Keratinocyte (primary cell): ENCODE results near the gene TUBB4A. TPM values are rescaled to one million over a fixed set of nuclear protein-coding genes. Genes with fewer than 3 reads are reported as not detected.
"Not testable (repeated sequence)": the region's sequence is repeated elsewhere in the genome, so short reads cannot be mapped to it uniquely, and the experiment has no call there.

Experiments
- DNase-seq: peaks from one replicate; pipeline ENCODE4 v3.0.0-alpha.2; 2011; ENCODE audit warnings: low read depth, missing footprints, low spot score
- FAIRE-seq: peaks from 2 replicates; lab custom pipeline; 2011; peaks lifted over from hg19 to GRCh38; lab: Jason Lieb, UNC
- H2AFZ ChIP-seq: 2 replicates; pipeline ENCODE4 v1.6.0; 2012; ENCODE audit warnings: low read length, control low read depth, inconsistent platforms; ENCODE audit not compliant: control insufficient read depth
- H3K27ac ChIP-seq: 2 replicates; pipeline ENCODE4 v1.5.1; 2011; ENCODE audit warnings: low read length; ENCODE audit not compliant: control insufficient read depth, insufficient read depth
- H3K27me3 ChIP-seq: 3 replicates; pipeline ENCODE4 v1.6.0; 2011; ENCODE audit warnings: low read length; ENCODE audit not compliant: control insufficient read depth, insufficient read depth; ENCODE audit errors: extremely low read depth
- H3K36me3 ChIP-seq, 2 experiments: 2 replicates in 1 of 2; 3 replicates in 1 of 2; pipeline ENCODE4 v1.5.1; 2011; ENCODE audit warnings: low read length in 2 of 2, mild to moderate bottlenecking in 1 of 2; ENCODE audit not compliant: control insufficient read depth in 2 of 2, insufficient read depth in 2 of 2; ENCODE audit errors: extremely low read depth in 1 of 2
- H3K4me1 ChIP-seq: 3 replicates; pipeline ENCODE4 v1.5.1; 2011; ENCODE audit warnings: low read length; ENCODE audit not compliant: control insufficient read depth, insufficient read depth; ENCODE audit errors: extremely low read depth
- H3K4me2 ChIP-seq: 3 replicates; pipeline ENCODE4 v1.6.0; 2011; ENCODE audit warnings: low read depth, low read length; ENCODE audit not compliant: control insufficient read depth, insufficient read depth; ENCODE audit errors: extremely low read depth
- H3K4me3 ChIP-seq, 3 experiments: fragments of 200-600 bp in 1 of 3; sonication (generic) in 1 of 3; 2 replicates in 2 of 3; 3 replicates in 1 of 3; pipeline ENCODE4 v1.5.1; 2011 to 2016; ENCODE audit warnings: low read length in 3 of 3, mild to moderate bottlenecking in 3 of 3, control low read depth in 2 of 3, inconsistent platforms in 1 of 3, low read depth in 1 of 3, mixed read lengths in 1 of 3, mixed run types in 1 of 3, moderate library complexity in 1 of 3; ENCODE audit not compliant: control insufficient read depth in 2 of 3, insufficient read depth in 2 of 3; ENCODE audit errors: extremely low read depth in 1 of 3
- H3K79me2 ChIP-seq: 2 replicates; pipeline ENCODE4 v1.6.0; 2012; ENCODE audit warnings: low read length; ENCODE audit not compliant: control insufficient read depth, insufficient read depth
- H3K9ac ChIP-seq: 3 replicates; pipeline ENCODE4 v1.6.0; 2011; ENCODE audit warnings: low read length; ENCODE audit not compliant: control insufficient read depth, insufficient read depth; ENCODE audit errors: extremely low read depth
- H3K9me1 ChIP-seq: 3 replicates; pipeline ENCODE4 v1.6.0; 2011; ENCODE audit warnings: low read length; ENCODE audit not compliant: control insufficient read depth, insufficient read depth; ENCODE audit errors: extremely low read depth
- H3K9me3 ChIP-seq: 2 replicates; pipeline ENCODE4 v1.5.1; 2012; ENCODE audit warnings: low read depth, low read length; ENCODE audit not compliant: control insufficient read depth
- H4K20me1 ChIP-seq: 3 replicates; pipeline ENCODE4 v1.6.0; 2011; ENCODE audit warnings: low read length; ENCODE audit not compliant: control insufficient read depth, insufficient read depth; ENCODE audit errors: extremely low read depth
- CTCF ChIP-seq, 3 experiments: IDR thresholded peaks in 1 of 3; conservative IDR thresholded peaks in 1 of 3; optimal IDR thresholded peaks in 1 of 3; 2 replicates in 2 of 3; 3 replicates in 1 of 3; pipeline versions ENCODE3 to v1.5.1; 2011; ENCODE audit warnings: low read length in 3 of 3, mild to moderate bottlenecking in 3 of 3, moderate library complexity in 2 of 3, control low read depth in 1 of 3, inconsistent platforms in 1 of 3; ENCODE audit not compliant: insufficient read depth in 2 of 3; ENCODE audit errors: extremely low read depth in 1 of 3
- EZH2 ChIP-seq: IDR thresholded peaks from one replicate; pipeline ENCODE4 v1.6.1; 2012; ENCODE audit warnings: inconsistent platforms, mild to moderate bottlenecking, low read length, moderate library complexity
- dilution Hi-C: fragments of 300-500 bp; cut with MboI; formaldehyde crosslinking; loops from one replicate; pipeline ENCODE4 v1.7.0; 2020; ENCODE audit warnings: low sequenced_read_pairs; ENCODE audit not compliant: extremely low pct_ligation_motif_present
- polyA minus RNA-seq, 3 experiments: library from RNA; depleted of rRNA, polyadenylated mRNA; stranded (reverse); fragments of >200 nt; gene quantifications; 1 replicate in 1 of 3; 2 replicates in 1 of 3; 3 replicates in 1 of 3; pipeline ENCODE4 v1.2.3, GENCODE V29; 2011
- polyA plus RNA-seq, 5 experiments: library from polyadenylated mRNA; depleted of rRNA in 3 of 5; stranded (reverse) in 3 of 5; stranded (forward) in 1 of 5; unstranded in 1 of 5; fragments of >200 nt; gene quantifications; 1 replicate in 1 of 5; 2 replicates in 3 of 5; 3 replicates in 1 of 5; pipeline versions ENCODE4 v1.2.1 to v1.2.3, GENCODE V29; 2011 to 2012; ENCODE audit warnings: missing spikeins in 2 of 5, low read depth in 1 of 5, low replicate concordance in 1 of 5

Gene TUBB4A
- polyA plus RNA-seq (not detected in 3 replicates), polyA minus RNA-seq (not detected in 3 replicates)
- polyA plus RNA-seq (2011; ENCODE audit: low read depth), result not detected
- polyA plus RNA-seq (2011; cell fraction: cytosol; rRNA removed), result not detected in 2 replicates
- not detected in 2 replicates for polyA plus RNA-seq (2011; cell fraction: nucleus; rRNA removed)
- polyA plus RNA-seq (2012; ENCODE audit: low replicate concordance), result not detected in 2 replicates
- not detected for polyA minus RNA-seq (2011; cell fraction: cytosol; rRNA and poly(A)+ RNA removed)
- polyA minus RNA-seq (2011; cell fraction: nucleus; rRNA and poly(A)+ RNA removed), result not detected in 2 replicates

GRCh38 chr19:6501740-6502648, at the start of gene TUBB4A:
Gene TUBB4A, minus strand, starts transcription at chr19:6502309. Its CDS starts 97 bp downstream, at chr19:6502212.
- DNase-seq, result no peak
- no peaks in the 10 kb centered on the region for H4K20me1 ChIP-seq
- no peak for FAIRE-seq
- no peaks in the 10 kb centered on the region for H3K79me2 ChIP-seq
- no peak within 1 kb of the TSS for H2AFZ ChIP-seq
- no peak for TF ChIP-seq EZH2
- TF ChIP-seq CTCF (optimal IDR thresholded peaks at IDR 0.05 in 1 of 3, IDR thresholded peaks at IDR 0.05 in 1 of 3, conservative IDR thresholded peaks at IDR 0.05 in 1 of 3; ENCODE audit: extremely low read depth in 1 of 3, insufficient read depth in 2 of 3, low read length in 3 of 3), result no peak
- peak within 1 kb of the TSS in 1 of 3 experiments; percentile 5 for H3K4me3 ChIP-seq
- H3K27ac ChIP-seq, result no peak within 1 kb of the TSS
- H3K27me3 ChIP-seq, result peaks cover 46% of the 10 kb centered on the region
- H3K9ac ChIP-seq, result no peak within 1 kb of the TSS
- no peaks in the 10 kb centered on the region for H3K9me1 ChIP-seq
- no peaks in the 10 kb centered on the region for H3K4me1 ChIP-seq
- no peak within 1 kb of the TSS for H3K4me2 ChIP-seq
- no peaks in the 10 kb centered on the region for H3K9me3 ChIP-seq
- H3K36me3 ChIP-seq, result no peaks in the 10 kb centered on the region
- dilution Hi-C loops, result no loop called here

- no peaks in the 10 kb centered on the region for H3K36me3 ChIP-seq
- FAIRE-seq, result no peak
These were observed 49.0 kb upstream of the TUBB4A start for GRCh38 chr19:6551091-6551490.

DNA sequence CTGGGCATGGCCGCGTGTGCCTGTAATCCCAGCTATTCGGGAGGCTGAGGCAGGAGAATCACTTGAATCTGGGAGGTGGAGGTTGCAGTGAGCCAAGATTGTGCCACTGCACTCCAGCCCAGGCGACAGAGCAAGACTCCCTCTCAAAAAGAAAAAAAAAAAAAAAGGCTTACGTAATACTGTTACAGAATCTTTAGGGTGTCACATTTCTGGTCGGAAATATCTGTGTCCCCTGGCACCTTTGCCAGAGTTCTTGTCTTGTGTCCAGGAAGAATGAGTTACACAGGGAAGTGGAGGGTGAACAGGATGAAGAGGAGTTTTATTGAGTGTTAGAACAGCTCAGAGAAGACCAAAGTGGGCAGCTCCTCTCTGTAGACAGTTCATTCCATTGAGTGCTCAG, 48.6 kb upstream of the TUBB4A start:
- H3K27me3 ChIP-seq, H3K4me3 ChIP-seq, H3K27ac ChIP-seq, H3K4me2 ChIP-seq, H3K4me1 ChIP-seq, H3K36me3 ChIP-seq, H3K9me3 ChIP-seq, H3K79me2 ChIP-seq, DNase-seq, H3K9ac ChIP-seq, H3K9me1 ChIP-seq, H4K20me1 ChIP-seq, FAIRE-seq, dilution Hi-C loops, H2AFZ ChIP-seq: not testable (repeated sequence)

More at GRCh38 chr19:6551091-6551490, 49.0 kb upstream of the TUBB4A start:
- TF ChIP-seq CTCF (optimal IDR thresholded peaks at IDR 0.05 in 1 of 3, IDR thresholded peaks at IDR 0.05 in 1 of 3, conservative IDR thresholded peaks at IDR 0.05 in 1 of 3; ENCODE audit: extremely low read depth in 1 of 3, insufficient read depth in 2 of 3, low read length in 3 of 3) (no peak), EZH2 (no peak)
- no peak overlapping the region for H3K9ac ChIP-seq
- dilution Hi-C loops, result no loop called here
- H3K9me3 ChIP-seq, result no peaks in the 10 kb centered on the region
- no peak overlapping the region for H3K4me2 ChIP-seq
- H4K20me1 ChIP-seq, result no peaks in the 10 kb centered on the region
- no peaks in the 10 kb centered on the region for H3K9me1 ChIP-seq
- no peak overlapping the region for H2AFZ ChIP-seq
- H3K27me3 ChIP-seq, result no peaks in the 10 kb centered on the region
- H3K4me1 ChIP-seq, result no peaks in the 10 kb centered on the region
- no peak for DNase-seq
- H3K79me2 ChIP-seq, result no peaks in the 10 kb centered on the region
- H3K27ac ChIP-seq, result no peak overlapping the region
- H3K4me3 ChIP-seq, result no peak overlapping the region
